ENCODE results near the gene TPPP3. TPM values are rescaled to one million over a fixed set of nuclear protein-coding genes. Genes with fewer than 3 reads are reported as not detected.

Gene TPPP3
- total and polyA plus RNA-seq, 2 donors (not counting 3 experiments of a cell fraction or from before 2014, with no cell fraction given) = 0.33 to 1.3 TPM

- dilution Hi-C loops (cut with MboI; ENCODE audit: extremely low pct_ligation_motif_present, low sequenced_read_pairs) = no loop called here
- FAIRE-seq = peak; percentile 58
These were observed 1.1 kb upstream of the TPPP3 start for GRCh38 chr16:67394155-67395104.

More at GRCh38 chr16:67394155-67395104, 1.1 kb upstream of the TPPP3 start:
- TF ChIP-seq FOS (IDR thresholded peaks at IDR 0.05; ENCODE audit: borderline replicate concordance, insufficient read depth, low read length) (no peak), CTCF (IDR thresholded peaks at IDR 0.05; ENCODE audit: extremely low read depth in 1 of 2, insufficient read depth in 1 of 2, low read depth in 1 of 2, low read length in 2 of 2) (no peak), GATA2 (IDR thresholded peaks at IDR 0.05; ENCODE audit: insufficient read depth, insufficient read length, low read depth, low read length) (no peak), MYC (IDR thresholded peaks at IDR 0.05; ENCODE audit: low read depth, low read length) (no peak), EZH2 (IDR thresholded peaks at IDR 0.05; ENCODE audit: borderline replicate concordance, low read depth, low read length, severe bottlenecking) (peak; percentile 69), POLR2A (IDR thresholded peaks at IDR 0.05; ENCODE audit: low read depth, low read length) (no peak), JUN (IDR thresholded peaks at IDR 0.05; ENCODE audit: borderline replicate concordance, insufficient read depth, insufficient read length, low read depth) (no peak), POLR2AphosphoS5 (IDR thresholded peaks at IDR 0.05; ENCODE audit: insufficient read depth, low read depth, low read length) (peak; percentile 17), MAX (IDR thresholded peaks at IDR 0.05; ENCODE audit: insufficient read depth, insufficient read length) (no peak)
- no peaks in the 10 kb centered on the region for H3K9me3 ChIP-seq (replicated peaks; ENCODE audit: control insufficient read depth, insufficient read depth, low read length)
- ChIA-PET POLR2A (no interaction called here), CTCF (interaction anchor here (0.7 to 3.1 kb wide), 18 partner anchors 8 to 449 kb away, joined by 3 to 34 read pairs (median 6); partner anchors contain the start of genes KCTD19 and LRRC36)
- no peak overlapping the region for H3K9ac ChIP-seq (replicated peaks; ENCODE audit: extremely low read depth, insufficient read depth, low read length)
- H3K27me3 ChIP-seq (ENCODE audit: control insufficient read depth in 2 of 2, insufficient read depth in 2 of 2, low read length in 2 of 2) = peaks cover 9 to 11% of the 10 kb centered on the region in 2 experiments
- peak overlapping the region; percentile 16 for H2AFZ ChIP-seq (ENCODE audit: low read depth, low read length)
- H4K20me1 ChIP-seq (replicated peaks; ENCODE audit: control insufficient read depth, extremely low read depth, insufficient read depth, low read length) = no peaks in the 10 kb centered on the region
- DNase-seq (ENCODE audit: low read depth, low spot score) = no peak
- H3K36me3 ChIP-seq (ENCODE audit: control insufficient read depth in 2 of 2, extremely low read depth in 1 of 2, insufficient read depth in 2 of 2, low read length in 2 of 2) = no peaks in the 10 kb centered on the region
- intact Hi-C loops (cut with micrococcal nuclease) = loop anchor here (10.0 kb wide), 2 partner anchors 200 to 440 kb away; partner anchors contain the start of genes E2F4, ELMO3 and EXOC3L1
- H3K4me1 ChIP-seq (ENCODE audit: control insufficient read depth, extremely low read depth, insufficient read depth, low read length) = peaks cover 13% of the 10 kb centered on the region
- H3K4me3 ChIP-seq (replicated peaks in 1 of 3; ENCODE audit: insufficient read depth in 1 of 3, low read depth in 1 of 3, low read length in 3 of 3) = no peak overlapping the region
- no peak overlapping the region for H3K27ac ChIP-seq (ENCODE audit: insufficient read depth, low read depth, low read length)
- H3K4me2 ChIP-seq (ENCODE audit: insufficient read depth, low read length) = peak overlapping the region; percentile 23
- H3K79me2 ChIP-seq (ENCODE audit: control insufficient read depth, insufficient read depth, low read length) = no peaks in the 10 kb centered on the region
- BruUV-seq (replicated peaks) = no TSS peak
- H3K9me1 ChIP-seq (replicated peaks; ENCODE audit: control insufficient read depth, extremely low read depth, insufficient read depth, low read length) = no peaks in the 10 kb centered on the region

Measured in endothelial cell of umbilical vein (primary cell).